T-helper 1 cell treated with Interleukin-12 subunit alpha and Interleukin-12 subunit beta and Interleukin-4 antibody, amounts not matched to agents 30 ng/mL and 1 ng/mL, for 36 hours (primary cell): ENCODE measurements around the gene COPS8. TPM values are rescaled to one million over a fixed set of nuclear protein-coding genes. Genes with fewer than 3 reads are reported as not detected.

Source experiments
- intact Hi-C: fragments of 100-400 bp; cut with micrococcal nuclease; formaldehyde crosslinking; loops from one replicate; pipeline ENCODE4 v1.15.1; 2024
- total RNA-seq: library from RNA; stranded (reverse); gene quantifications from 2 replicates; pipeline ENCODE4 v1.2.3, GENCODE V29; 2022

Gene COPS8
- total RNA-seq, 1 donor from 2014 or later: 46.4 TPM

GRCh38 chr2:237064203-237065070, 21.3 kb upstream of the COPS8 start:
- intact Hi-C loops: no loop called here

GRCh38 chr2:237065071-237065377, 20.7 kb upstream of the COPS8 start:
- intact Hi-C loops: no loop called here

- intact Hi-C loops: no loop called here
Measured at GRCh38 chr2:237066396-237066795, 19.3 kb upstream of the COPS8 start.

- intact Hi-C loops: no loop called here
Measured at GRCh38 chr2:237068005-237068576, 17.6 kb upstream of the COPS8 start.

- intact Hi-C loops: loop anchor here (1.0 to 5.0 kb wide), 5 partner anchors 503 to 1305 kb away; partner anchors contain the start of gene ACKR3
Measured at GRCh38 chr2:237072067-237072931, 13.4 kb upstream of the COPS8 start.

GRCh38 chr2:237073552-237073951, 12.1 kb upstream of the COPS8 start:
- intact Hi-C loops: loop anchor here (5.0 kb wide), 1 partner anchor 1306 kb away; no protein-coding TSS in a partner anchor

GRCh38 chr2:237074211-237074993, 11.3 kb upstream of the COPS8 start:
- intact Hi-C loops: loop anchor here (5.0 kb wide), 1 partner anchor 1307 kb away; no protein-coding TSS in a partner anchor

- intact Hi-C loops: no loop called here
Measured at GRCh38 chr2:237075749-237076599, 9.7 kb upstream of the COPS8 start.

- intact Hi-C loops: no loop called here
Measured at GRCh38 chr2:237081596-237081995, 4.1 kb upstream of the COPS8 start.

GRCh38 chr2:237083026-237083425, 2.7 kb upstream of the COPS8 start:
- intact Hi-C loops: no loop called here

GRCh38 chr2:237084444-237084843, 1.2 kb upstream of the COPS8 start:
- intact Hi-C loops: no loop called here

- intact Hi-C loops: no loop called here
Measured at GRCh38 chr2:237090906-237091305, 5.2 kb downstream of the COPS8 start.

GRCh38 chr2:237091779-237092436, 6.2 kb downstream of the COPS8 start:
- intact Hi-C loops: no loop called here

GRCh38 chr2:237092506-237092905, 6.8 kb downstream of the COPS8 start:
- intact Hi-C loops: no loop called here

- intact Hi-C loops: no loop called here
Measured at GRCh38 chr2:237092920-237093781, 7.5 kb downstream of the COPS8 start.

- intact Hi-C loops: no loop called here
Measured at GRCh38 chr2:237096201-237096600, 10.5 kb downstream of the COPS8 start.

- intact Hi-C loops: no loop called here
Measured at GRCh38 chr2:237096911-237097310, 11.2 kb downstream of the COPS8 start.

- intact Hi-C loops: no loop called here
Measured at GRCh38 chr2:237097326-237097910, 11.7 kb downstream of the COPS8 start.
